ENCODE data around the gene ARL4C. TPM values are rescaled to one million over a fixed set of nuclear protein-coding genes. Genes with fewer than 3 reads are reported as not detected.

The ARL4C gene
- total RNA-seq, 1 donor from 2014 or later, result 29.5 TPM

DNA sequence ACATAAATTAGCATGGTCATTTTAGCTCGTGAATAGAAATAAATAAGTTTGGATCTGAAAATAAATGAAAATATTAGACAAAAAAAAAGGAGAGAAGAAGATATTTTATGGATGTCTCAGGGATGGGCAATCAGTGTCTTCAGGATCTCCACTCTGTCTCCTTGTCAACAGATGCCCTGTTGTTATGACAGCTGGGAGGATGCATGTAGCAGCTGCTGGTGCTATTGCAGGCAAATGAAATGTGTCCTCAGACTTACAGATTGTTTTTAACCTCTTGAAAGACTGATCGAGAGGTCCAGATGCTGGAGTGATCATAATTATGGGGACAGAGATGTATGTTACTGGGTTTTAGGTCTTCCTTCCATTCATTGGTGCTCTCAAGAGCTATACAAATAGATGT lies 24.7 kb upstream of the ARL4C start:
- H3K27me3 Mint-ChIP-seq (ENCODE audit: low read depth), result no peaks in the 10 kb centered on the region
- TF ChIP-seq, protein P1, sequence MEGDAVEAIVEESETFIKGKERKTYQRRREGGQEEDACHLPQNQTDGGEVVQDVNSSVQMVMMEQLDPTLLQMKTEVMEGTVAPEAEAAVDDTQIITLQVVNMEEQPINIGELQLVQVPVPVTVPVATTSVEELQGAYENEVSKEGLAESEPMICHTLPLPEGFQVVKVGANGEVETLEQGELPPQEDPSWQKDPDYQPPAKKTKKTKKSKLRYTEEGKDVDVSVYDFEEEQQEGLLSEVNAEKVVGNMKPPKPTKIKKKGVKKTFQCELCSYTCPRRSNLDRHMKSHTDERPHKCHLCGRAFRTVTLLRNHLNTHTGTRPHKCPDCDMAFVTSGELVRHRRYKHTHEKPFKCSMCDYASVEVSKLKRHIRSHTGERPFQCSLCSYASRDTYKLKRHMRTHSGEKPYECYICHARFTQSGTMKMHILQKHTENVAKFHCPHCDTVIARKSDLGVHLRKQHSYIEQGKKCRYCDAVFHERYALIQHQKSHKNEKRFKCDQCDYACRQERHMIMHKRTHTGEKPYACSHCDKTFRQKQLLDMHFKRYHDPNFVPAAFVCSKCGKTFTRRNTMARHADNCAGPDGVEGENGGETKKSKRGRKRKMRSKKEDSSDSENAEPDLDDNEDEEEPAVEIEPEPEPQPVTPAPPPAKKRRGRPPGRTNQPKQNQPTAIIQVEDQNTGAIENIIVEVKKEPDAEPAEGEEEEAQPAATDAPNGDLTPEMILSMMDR (conservative IDR thresholded peaks at IDR 0.05), result no peak
- no peak for DNase-seq (ENCODE audit: low read depth, low spot score)
- H3K4me1 Mint-ChIP-seq, result no peaks in the 10 kb centered on the region
- no peaks in the 10 kb centered on the region for H3K9me3 Mint-ChIP-seq
- H3K36me3 Mint-ChIP-seq (ENCODE audit: low read depth), result no peaks in the 10 kb centered on the region
- no peak overlapping the region for H3K27ac Mint-ChIP-seq (ENCODE audit: unreplicated experiment)
- no peak overlapping the region for H3K4me3 Mint-ChIP-seq

DNA sequence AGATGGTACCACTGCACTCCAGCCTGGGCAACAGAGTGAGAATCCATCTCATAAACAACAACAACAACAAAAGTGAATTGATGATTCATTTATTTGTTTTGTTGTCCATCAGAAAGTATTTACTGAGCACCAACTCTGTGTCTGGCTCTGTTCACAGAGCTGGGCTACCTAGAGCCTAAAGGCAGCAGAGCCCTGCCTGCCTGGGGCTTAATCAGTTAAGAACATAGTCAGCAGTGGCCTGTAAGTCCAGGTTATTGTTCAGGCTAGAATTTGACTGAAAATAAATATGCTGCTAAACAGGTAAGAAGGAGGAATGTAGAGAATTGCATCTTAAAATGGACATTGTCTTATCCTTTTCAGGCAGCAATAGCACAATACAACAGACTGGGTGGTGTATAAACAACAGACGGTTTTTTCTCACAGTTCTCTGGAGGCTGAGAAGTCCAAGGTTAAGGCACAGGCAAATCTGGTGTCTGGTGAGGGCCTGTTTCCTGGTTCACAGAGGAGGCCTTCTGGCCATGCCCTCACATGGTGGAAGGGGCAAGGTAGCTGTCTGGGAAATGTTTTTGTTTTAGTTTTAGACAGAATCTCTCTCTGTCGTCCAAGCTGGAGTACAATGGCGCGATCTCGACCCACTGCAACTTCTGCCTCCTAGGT lies 22.2 kb upstream of the ARL4C start:
- no peak overlapping the region for H3K27ac Mint-ChIP-seq (ENCODE audit: unreplicated experiment)
- no peak for DNase-seq (ENCODE audit: low read depth, low spot score)
- H3K4me1 Mint-ChIP-seq, result no peaks in the 10 kb centered on the region
- no peak overlapping the region for H3K4me3 Mint-ChIP-seq
- TF ChIP-seq, protein P1 (conservative IDR thresholded peaks at IDR 0.05), result no peak
- H3K36me3 Mint-ChIP-seq (ENCODE audit: low read depth), result no peaks in the 10 kb centered on the region
- no peaks in the 10 kb centered on the region for H3K27me3 Mint-ChIP-seq (ENCODE audit: low read depth)
- no peaks in the 10 kb centered on the region for H3K9me3 Mint-ChIP-seq

DNA sequence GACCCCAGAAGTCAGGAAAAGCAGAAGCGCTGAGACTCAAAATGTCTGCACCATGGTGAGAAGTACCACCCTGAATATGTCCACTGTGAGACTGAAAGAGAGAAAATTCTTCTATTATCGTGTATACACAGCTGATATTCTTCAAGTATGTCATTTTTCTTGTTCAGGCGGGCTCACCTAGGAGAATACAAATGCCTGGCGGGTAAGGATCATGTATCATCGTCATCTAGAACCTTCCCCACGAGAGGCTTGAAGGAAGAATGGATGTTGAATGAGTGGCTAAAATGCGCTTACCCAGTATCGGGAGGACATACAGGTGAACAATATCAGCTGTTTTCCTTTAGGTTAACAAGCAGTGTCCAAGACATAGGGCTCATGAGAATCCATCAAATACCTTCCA lies 21.1 kb upstream of the ARL4C start:
- DNase-seq (ENCODE audit: low read depth, low spot score), result no peak
- Mint-ChIP-seq H3K36me3 (ENCODE audit: low read depth) (no peaks in the 10 kb centered on the region), H3K4me1 (peaks cover 5% of the 10 kb centered on the region), H3K27ac (ENCODE audit: unreplicated experiment) (no peak overlapping the region), H3K4me3 (no peak overlapping the region), H3K27me3 (ENCODE audit: low read depth) (no peaks in the 10 kb centered on the region), H3K9me3 (no peaks in the 10 kb centered on the region)
- TF ChIP-seq, protein P1 (conservative IDR thresholded peaks at IDR 0.05), result no peak

DNA sequence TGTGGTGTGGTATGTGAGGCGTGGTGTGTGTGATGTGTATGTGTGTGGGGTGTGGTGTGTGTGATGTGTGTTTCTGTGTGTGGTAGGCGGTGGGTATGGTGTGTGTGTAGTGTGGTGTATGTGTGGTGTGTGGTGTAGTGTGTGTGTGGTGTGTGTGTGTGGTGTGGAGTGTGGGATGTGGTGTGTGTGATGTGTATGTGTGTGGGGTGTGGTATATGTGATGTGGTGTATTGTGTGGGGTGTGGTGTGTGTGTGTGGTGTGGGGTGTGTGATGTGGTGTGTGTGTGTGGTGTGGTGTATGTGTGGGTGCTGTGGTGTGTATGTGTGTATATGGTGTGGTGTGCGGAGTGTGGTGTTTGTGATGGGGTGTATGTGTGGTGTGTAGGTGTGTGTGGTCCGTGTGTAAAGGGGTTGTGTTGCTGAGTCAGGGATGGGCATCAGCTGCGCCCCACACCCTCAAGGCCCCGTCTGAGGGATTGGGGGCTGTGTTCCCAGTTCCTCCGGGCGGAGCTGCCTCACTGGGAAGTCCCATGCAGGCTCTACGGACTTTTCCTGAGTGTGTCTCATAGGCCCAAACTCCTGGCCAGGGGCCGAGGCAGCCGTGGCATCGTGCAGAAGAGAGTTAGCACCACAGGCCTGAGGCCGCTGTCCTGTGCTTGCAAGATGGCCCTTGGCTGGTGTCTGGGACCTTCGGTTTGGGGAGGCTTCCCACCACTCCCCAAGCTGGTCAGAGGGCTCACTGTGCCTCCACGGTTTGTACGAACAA lies 18.2 kb upstream of the ARL4C start:
- no peak for DNase-seq (ENCODE audit: low read depth, low spot score)
- Mint-ChIP-seq H3K4me3 (no peak overlapping the region), H3K27ac (ENCODE audit: unreplicated experiment) (no peak overlapping the region), H3K9me3 (no peaks in the 10 kb centered on the region), H3K27me3 (ENCODE audit: low read depth) (peaks cover under 1% of the 10 kb centered on the region), H3K36me3 (ENCODE audit: low read depth) (no peaks in the 10 kb centered on the region), H3K4me1 (peaks cover 11% of the 10 kb centered on the region)
- TF ChIP-seq, protein P1 (conservative IDR thresholded peaks at IDR 0.05), result no peak

DNA sequence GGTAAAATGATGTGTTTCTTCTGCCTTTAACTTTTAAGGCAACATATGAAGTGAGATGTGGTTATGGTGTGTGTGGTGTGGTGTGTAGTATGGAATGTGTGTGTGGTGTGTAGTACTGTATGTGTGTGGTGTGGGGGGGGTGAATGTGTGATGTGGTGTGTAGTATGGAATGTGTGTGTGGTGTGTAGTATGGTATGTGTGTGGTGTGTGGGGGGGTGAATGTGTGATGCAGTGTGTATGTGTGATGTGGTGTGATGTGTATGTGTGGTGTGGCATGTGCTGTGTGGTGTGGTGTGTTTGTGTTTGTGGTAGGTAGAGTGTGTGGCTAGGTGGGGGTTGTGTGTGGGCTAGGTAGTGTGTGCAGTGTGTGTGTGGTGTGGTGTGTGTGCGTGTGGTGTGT lies 17.2 kb upstream of the ARL4C start:
- peaks cover 16% of the 10 kb centered on the region for H3K4me1 Mint-ChIP-seq
- H3K27ac Mint-ChIP-seq (ENCODE audit: unreplicated experiment), result no peak overlapping the region
- H3K27me3 Mint-ChIP-seq (ENCODE audit: low read depth), result peaks cover 6% of the 10 kb centered on the region
- H3K36me3 Mint-ChIP-seq (ENCODE audit: low read depth), result no peaks in the 10 kb centered on the region
- TF ChIP-seq, protein P1 (conservative IDR thresholded peaks at IDR 0.05), result no peak
- H3K9me3 Mint-ChIP-seq, result no peaks in the 10 kb centered on the region
- no peak for DNase-seq (ENCODE audit: low read depth, low spot score)
- H3K4me3 Mint-ChIP-seq, result no peak overlapping the region

Data from neural crest cell (in vitro differentiated cells).